ENCODE data around the gene MPV17L2. TPM values are rescaled to one million over a fixed set of nuclear protein-coding genes. Genes with fewer than 3 reads are reported as not detected.

The MPV17L2 gene
- total RNA-seq, 1 experiment from 2014 or later: 11.2 TPM

GRCh38 chr19:18239303-18239702, 46.3 kb downstream of the MPV17L2 start:
- intact Hi-C loops (cut with micrococcal nuclease; ENCODE audit: unreplicated experiment): no loop called here
- TF ChIP-seq, protein P1, sequence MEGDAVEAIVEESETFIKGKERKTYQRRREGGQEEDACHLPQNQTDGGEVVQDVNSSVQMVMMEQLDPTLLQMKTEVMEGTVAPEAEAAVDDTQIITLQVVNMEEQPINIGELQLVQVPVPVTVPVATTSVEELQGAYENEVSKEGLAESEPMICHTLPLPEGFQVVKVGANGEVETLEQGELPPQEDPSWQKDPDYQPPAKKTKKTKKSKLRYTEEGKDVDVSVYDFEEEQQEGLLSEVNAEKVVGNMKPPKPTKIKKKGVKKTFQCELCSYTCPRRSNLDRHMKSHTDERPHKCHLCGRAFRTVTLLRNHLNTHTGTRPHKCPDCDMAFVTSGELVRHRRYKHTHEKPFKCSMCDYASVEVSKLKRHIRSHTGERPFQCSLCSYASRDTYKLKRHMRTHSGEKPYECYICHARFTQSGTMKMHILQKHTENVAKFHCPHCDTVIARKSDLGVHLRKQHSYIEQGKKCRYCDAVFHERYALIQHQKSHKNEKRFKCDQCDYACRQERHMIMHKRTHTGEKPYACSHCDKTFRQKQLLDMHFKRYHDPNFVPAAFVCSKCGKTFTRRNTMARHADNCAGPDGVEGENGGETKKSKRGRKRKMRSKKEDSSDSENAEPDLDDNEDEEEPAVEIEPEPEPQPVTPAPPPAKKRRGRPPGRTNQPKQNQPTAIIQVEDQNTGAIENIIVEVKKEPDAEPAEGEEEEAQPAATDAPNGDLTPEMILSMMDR (conservative IDR thresholded peaks at IDR 0.05): no peak
- no peak for TF ChIP-seq EZH2 (IDR thresholded peaks at IDR 0.05; ENCODE audit: low read depth)
- H3K4me2 ChIP-seq: no peak overlapping the region
- ChIA-PET POLR2A (ENCODE audit: unreplicated experiment) (interaction anchor here (0.5 to 0.6 kb wide), 2 partner anchors 9 to 690 kb away, joined by 3 to 4 read pairs; no protein-coding TSS in a partner anchor), CTCF (no interaction called here)
- H3K27me3 ChIP-seq (ENCODE audit: insufficient read depth, low read depth): no peaks in the 10 kb centered on the region
- H3K27ac ChIP-seq: no peak overlapping the region
- H3K79me2 ChIP-seq (ENCODE audit: low read depth): no peaks in the 10 kb centered on the region
- no peaks in the 10 kb centered on the region for H4K20me1 ChIP-seq (ENCODE audit: insufficient read depth)
- no peaks in the 10 kb centered on the region; the same call in none of the 2 replicates for H3F3A ChIP-seq (ENCODE audit: insufficient read depth, low read depth)
- no peaks in the 10 kb centered on the region for H3K9me2 ChIP-seq (ENCODE audit: insufficient read depth)
- no peak overlapping the region for H2AFZ ChIP-seq
- H3K36me3 ChIP-seq (ENCODE audit: low read depth): no peaks in the 10 kb centered on the region
- no peaks in the 10 kb centered on the region for H3K4me1 ChIP-seq (replicated peaks; ENCODE audit: insufficient read depth)
- no peak overlapping the region for H3K4me3 ChIP-seq
- BruUV-seq (replicated peaks): no TSS peak
- H3K9me3 ChIP-seq (ENCODE audit: insufficient read depth, low read depth): no peaks in the 10 kb centered on the region
- DNase-seq: no peak

- intact Hi-C loops (cut with micrococcal nuclease; ENCODE audit: unreplicated experiment): no loop called here
- no peak overlapping the region for H3K4me2 ChIP-seq
- no peaks in the 10 kb centered on the region for H3K79me2 ChIP-seq (ENCODE audit: low read depth)
- POLR2A ChIA-PET (ENCODE audit: unreplicated experiment): no interaction called here
- no peaks in the 10 kb centered on the region for H4K20me1 ChIP-seq (ENCODE audit: insufficient read depth)
- CTCF ChIA-PET: interaction anchor here (0.6 to 0.7 kb wide), 2 partner anchors 74 to 638 kb away, joined by 3 to 4 read pairs; no protein-coding TSS in a partner anchor
- no peak overlapping the region for H3K27ac ChIP-seq
- H3K4me1 ChIP-seq (replicated peaks; ENCODE audit: insufficient read depth): no peaks in the 10 kb centered on the region
- peaks cover 3% of the 10 kb centered on the region for H3F3A ChIP-seq (ENCODE audit: insufficient read depth, low read depth)
- H2AFZ ChIP-seq: no peak overlapping the region
- H3K9me3 ChIP-seq (ENCODE audit: insufficient read depth, low read depth): no peaks in the 10 kb centered on the region
- H3K27me3 ChIP-seq (ENCODE audit: insufficient read depth, low read depth): no peaks in the 10 kb centered on the region
- no peak for DNase-seq
- no peaks in the 10 kb centered on the region for H3K36me3 ChIP-seq (ENCODE audit: low read depth)
- no TSS peak for BruUV-seq (replicated peaks)
- no peak overlapping the region for H3K4me3 ChIP-seq
- TF ChIP-seq EZH2 (IDR thresholded peaks at IDR 0.05; ENCODE audit: low read depth): no peak
- TF ChIP-seq, protein P1 (conservative IDR thresholded peaks at IDR 0.05): no peak
- no peaks in the 10 kb centered on the region for H3K9me2 ChIP-seq (ENCODE audit: insufficient read depth)
Observed at GRCh38 chr19:18245297-18245696, 52.3 kb downstream of the MPV17L2 start.

Other genes with a start within 250 kb of the MPV17L2 start
- gene KCNN1, start 226.1 kb upstream of the MPV17L2 start, total RNA-seq (2021): 0.09 TPM in 1 of 2 replicates, not detected in the other
- 15.5 and 20.6 TPM in 2 replicates for gene ARRDC2, start 185.0 kb upstream of the MPV17L2 start, total RNA-seq (2021)
- gene IL12RB1, start 106.3 kb upstream of the MPV17L2 start, total RNA-seq (2021): 0.55 and 1.1 TPM in 2 replicates
- 14.1 and 15.8 TPM in 2 replicates for gene MAST3, start 95.4 kb upstream of the MPV17L2 start, total RNA-seq (2021)
- gene PIK3R2, start 40.1 kb upstream of the MPV17L2 start, total RNA-seq (2021): 58.3 and 61.8 TPM in 2 replicates
- gene IFI30, start 19.4 kb upstream of the MPV17L2 start, total RNA-seq (2021): 26.1 and 35.8 TPM in 2 replicates
- 4.0 and 4.1 TPM in 2 replicates for gene RAB3A, start 10.8 kb downstream of the MPV17L2 start, total RNA-seq (2021)
- 2.2 and 3.8 TPM in 2 replicates for gene PDE4C, start 33.2 kb downstream of the MPV17L2 start, total RNA-seq (2021)
- gene IQCN, start 81.2 kb downstream of the MPV17L2 start, total RNA-seq (2021): 5.6 and 7.3 TPM in 2 replicates
- 115 and 150 TPM in 2 replicates for gene JUND, start 88.4 kb downstream of the MPV17L2 start, total RNA-seq (2021)
- gene LSM4, start 129.9 kb downstream of the MPV17L2 start, total RNA-seq (2021): 291 and 323 TPM in 2 replicates
- gene PGPEP1, start 147.4 kb downstream of the MPV17L2 start, total RNA-seq (2021): 42.0 and 53.6 TPM in 2 replicates
- gene GDF15, start 192.9 kb downstream of the MPV17L2 start, total RNA-seq (2021): 15.1 and 17.2 TPM in 2 replicates
- gene LRRC25, start 204.4 kb downstream of the MPV17L2 start, total RNA-seq (2021): not detected in 2 replicates
- 56.6 and 65.2 TPM in 2 replicates for gene SSBP4, start 226.2 kb downstream of the MPV17L2 start, total RNA-seq (2021)
- gene ISYNA1, start 244.9 kb downstream of the MPV17L2 start, total RNA-seq (2021): 129 and 142 TPM in 2 replicates

Measured in PC-9 (cell line).